Epithelial cell of esophagus (primary cell): ENCODE results near the gene ESPN.

ENCODE experiments used
- DNase-seq: peaks from one replicate; pipeline ENCODE4 v3.0.0; 2010; ENCODE audit warnings: low read depth
- H3K4me3 ChIP-seq: 2 replicates; pipeline ENCODE4 v1.5.1; 2011; ENCODE audit warnings: mild to moderate bottlenecking, low read length, control low read depth
- CTCF ChIP-seq: IDR thresholded peaks from 2 replicates; pipeline ENCODE4 v1.5.1; 2011; ENCODE audit warnings: low read depth, mild to moderate bottlenecking, low read length, control low read depth, inconsistent platforms; ENCODE audit not compliant: insufficient read depth; ENCODE audit errors: missing control alignments

The ESPN gene

DNA sequence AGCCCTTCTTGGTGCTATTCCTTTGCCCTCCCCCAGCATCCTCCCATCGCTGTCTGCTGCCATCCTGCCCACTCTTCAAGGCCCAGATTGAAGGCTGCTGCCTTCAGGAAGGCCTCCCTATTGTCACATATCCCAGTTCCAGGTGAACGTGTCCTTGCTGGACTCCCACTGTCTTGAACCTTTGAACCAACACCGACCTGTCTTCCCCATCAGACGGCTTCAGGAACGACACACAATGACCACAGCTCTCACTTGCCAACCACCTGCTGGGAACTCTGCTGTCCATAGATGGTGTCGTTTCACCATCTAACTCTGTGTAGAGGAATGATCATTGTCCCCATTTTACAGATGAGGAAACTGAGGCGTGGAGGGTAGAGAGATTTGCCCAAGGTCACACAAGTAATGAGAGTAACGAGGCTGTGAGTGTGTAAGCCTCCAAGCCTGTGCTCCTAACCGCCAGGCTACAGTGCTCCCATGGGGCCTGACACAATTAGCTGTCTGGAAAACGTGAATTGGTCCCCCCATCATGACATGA, 76.8 kb downstream of the ESPN start:
- DNase-seq: no peak
- no peak overlapping the region for H3K4me3 ChIP-seq
- TF ChIP-seq CTCF: no peak

- no peak for TF ChIP-seq CTCF
- no peak overlapping the region for H3K4me3 ChIP-seq
- no peak for DNase-seq
Measured at GRCh38 chr1:6502000-6502891, 77.7 kb downstream of the ESPN start.

DNA sequence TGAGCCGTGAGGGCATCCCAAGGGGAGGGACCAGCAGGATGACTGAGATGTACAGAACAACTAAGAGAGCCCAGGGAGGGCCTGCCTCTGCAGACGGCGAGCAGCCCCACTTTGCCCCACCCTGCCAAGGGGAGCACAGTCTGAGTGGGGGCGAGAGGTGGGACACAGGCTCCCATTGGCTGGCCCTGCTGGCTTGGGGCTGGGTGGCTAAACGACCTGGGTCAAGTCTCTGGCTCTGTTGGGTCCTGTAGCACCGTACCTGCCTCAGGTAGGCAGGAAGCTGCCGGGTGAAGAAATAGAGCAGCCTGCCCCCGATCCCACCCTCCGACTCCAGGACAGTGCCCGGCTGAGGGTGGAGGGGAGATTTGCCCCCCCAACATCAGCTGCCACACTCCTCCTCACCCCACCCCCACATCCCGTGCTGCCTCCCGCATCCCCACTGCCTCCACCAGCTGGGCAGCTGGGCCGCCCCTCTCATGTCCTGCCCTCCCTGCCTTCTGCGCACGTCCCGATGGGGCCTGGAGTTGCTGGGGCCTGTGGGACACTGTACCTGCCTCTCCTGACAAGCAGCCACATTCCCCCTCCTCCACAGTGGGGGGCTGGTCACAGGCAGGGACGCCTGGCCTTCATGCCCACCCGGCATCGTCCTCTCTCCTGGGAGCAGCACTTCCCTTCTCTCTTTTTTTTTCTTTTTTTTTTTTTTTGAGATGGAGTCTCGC, 79.5 kb downstream of the ESPN start:
- H3K4me3 ChIP-seq: no peak overlapping the region
- no peak for DNase-seq
- TF ChIP-seq CTCF: no peak

- DNase-seq: no peak
- TF ChIP-seq CTCF: no peak
- H3K4me3 ChIP-seq: no peak overlapping the region
Measured at GRCh38 chr1:6504887-6505286, 80.3 kb downstream of the ESPN start.

- DNase-seq: no peak
- H3K4me3 ChIP-seq: no peak overlapping the region
- TF ChIP-seq CTCF: no peak
Measured at GRCh38 chr1:6505367-6506209, 81.0 kb downstream of the ESPN start.

DNA sequence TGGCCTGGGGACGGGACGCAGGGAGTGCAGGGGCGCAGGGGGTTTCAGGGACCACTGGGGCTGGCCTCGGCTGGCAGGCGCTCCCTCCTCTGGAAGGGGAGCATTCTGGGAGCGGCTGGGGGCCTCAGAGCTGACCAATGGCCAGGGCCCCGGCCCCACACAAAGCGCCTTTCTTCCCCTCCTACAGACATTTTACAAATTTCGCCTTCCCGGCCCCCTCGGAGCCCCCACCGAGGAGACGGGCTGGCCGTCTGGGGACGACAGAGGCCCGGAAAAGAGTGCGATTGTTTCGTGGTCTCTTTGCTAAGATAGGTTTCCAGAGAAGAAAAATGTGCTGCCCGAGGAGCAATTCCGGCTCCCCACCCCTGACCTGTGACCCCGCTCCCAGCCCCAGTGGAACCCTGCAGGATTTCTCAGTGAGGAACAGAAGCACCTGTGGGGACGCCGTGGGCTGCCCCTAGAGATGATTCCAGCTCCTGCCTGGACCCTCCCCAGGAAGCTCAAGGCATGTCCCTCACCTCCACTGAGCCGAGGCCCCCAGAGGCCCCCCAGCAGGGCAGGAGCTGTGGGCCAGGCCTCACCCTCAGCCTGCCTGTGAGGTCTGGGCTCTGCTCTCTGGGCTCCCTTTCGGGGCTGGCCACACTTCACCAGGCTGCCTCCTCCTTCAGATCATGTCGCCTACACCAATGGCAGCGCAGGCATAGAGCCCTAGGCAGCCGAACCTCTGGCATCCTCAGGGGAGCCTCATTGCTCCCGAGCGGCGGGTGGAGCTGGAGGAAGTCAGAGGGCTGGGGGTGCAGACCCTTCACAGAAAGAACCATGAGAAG, 81.8 kb downstream of the ESPN start:
- TF ChIP-seq CTCF: no peak
- H3K4me3 ChIP-seq: no peak overlapping the region
- no peak for DNase-seq
